ENCODE data around the gene STAB1.

The STAB1 gene

GRCh38 chr3:52487050-52487787 lies 7.9 kb upstream of the STAB1 start:
- no peak for DNase-seq (ENCODE audit: low spot score)

GRCh38 chr3:52487788-52488691 lies 7.1 kb upstream of the STAB1 start:
- DNase-seq (ENCODE audit: low spot score) = no peak

- DNase-seq (ENCODE audit: low spot score) = no peak
Observed at GRCh38 chr3:52488746-52489145, 6.4 kb upstream of the STAB1 start.

GRCh38 chr3:52489453-52489852 lies 5.7 kb upstream of the STAB1 start:
- DNase-seq (ENCODE audit: low spot score) = no peak

GRCh38 chr3:52490035-52490938 lies 4.9 kb upstream of the STAB1 start:
- DNase-seq (ENCODE audit: low spot score) = no peak

- DNase-seq (ENCODE audit: low spot score) = no peak
Observed at GRCh38 chr3:52490939-52491526, 4.1 kb upstream of the STAB1 start.

GRCh38 chr3:52492059-52492458 lies 3.1 kb upstream of the STAB1 start:
- DNase-seq (ENCODE audit: low spot score) = no peak

- no peak for DNase-seq (ENCODE audit: low spot score)
Observed at GRCh38 chr3:52493232-52494017, 1.7 kb upstream of the STAB1 start.

GRCh38 chr3:52494445-52494844 lies 693 bp upstream of the STAB1 start:
- no peak for DNase-seq (ENCODE audit: low spot score)

- no peak for DNase-seq (ENCODE audit: low spot score)
Observed at GRCh38 chr3:52495777-52496602, 852 bp downstream of the STAB1 start.

GRCh38 chr3:52498137-52499054 lies 3.3 kb downstream of the STAB1 start:
- DNase-seq (ENCODE audit: low spot score) = no peak

GRCh38 chr3:52501046-52501445 lies 5.9 kb downstream of the STAB1 start:
- DNase-seq (ENCODE audit: low spot score) = no peak

- no peak for DNase-seq (ENCODE audit: low spot score)
Observed at GRCh38 chr3:52502001-52502400, 6.9 kb downstream of the STAB1 start.

GRCh38 chr3:52502808-52503350 lies 7.7 kb downstream of the STAB1 start:
- DNase-seq (ENCODE audit: low spot score) = no peak

GRCh38 chr3:52503788-52504424 lies 8.8 kb downstream of the STAB1 start:
- no peak for DNase-seq (ENCODE audit: low spot score)

- DNase-seq (ENCODE audit: low spot score) = no peak
Observed at GRCh38 chr3:52504977-52505376, 9.8 kb downstream of the STAB1 start.

- DNase-seq (ENCODE audit: low spot score) = no peak
Observed at GRCh38 chr3:52506266-52506966, 11.3 kb downstream of the STAB1 start.

- DNase-seq (ENCODE audit: low spot score) = no peak
Observed at GRCh38 chr3:52507359-52507758, 12.2 kb downstream of the STAB1 start.

All from NAMALWA (cell line).